HEK293T (cell line): ENCODE measurements around the gene GPR39.

ENCODE experiments used
- CTCF ChIA-PET: fragments of 350-600 bp; formaldehyde crosslinking; extraction: SDS; loops from one replicate; lab custom pipeline; 2021; ENCODE audit warnings: antibody characterized with exemption, inconsistent platforms; lab: Yijun Ruan, JAX
- POLR2A ChIA-PET: fragments of 350-600 bp; formaldehyde crosslinking; extraction: SDS; loops from one replicate; lab custom pipeline; 2020; ENCODE audit warnings: antibody characterized with exemption, inconsistent platforms; lab: Yijun Ruan, JAX
- DNase-seq: peaks from one replicate; pipeline ENCODE4 v3.0.0; 2012; ENCODE audit warnings: mixed read lengths; ENCODE audit errors: extremely low spot score
- ARNT ChIP-seq: fragments of 450-650 bp; IDR thresholded peaks from 2 replicates; pipeline ENCODE4 v1.6.1; 2017; ENCODE audit warnings: mild to moderate bottlenecking
- BHLHE40 ChIP-seq: fragments of 450-650 bp; IDR thresholded peaks from 2 replicates; pipeline ENCODE4 v1.6.1; 2016; ENCODE audit warnings: mild to moderate bottlenecking, moderate library complexity, borderline replicate concordance
- CTBP1 ChIP-seq: fragments of 450-650 bp; IDR thresholded peaks from 2 replicates; pipeline ENCODE4 v1.6.1; 2016; ENCODE audit warnings: borderline replicate concordance
- ELF4 ChIP-seq: fragments of 450-650 bp; IDR thresholded peaks from 2 replicates; pipeline ENCODE4 v1.6.1; 2017; ENCODE audit warnings: antibody characterized with exemption
- FOXA1 ChIP-seq: fragments of 450-650 bp; IDR thresholded peaks from 2 replicates; pipeline ENCODE4 v1.6.1; 2016; ENCODE audit warnings: mild to moderate bottlenecking
- FOXK2 ChIP-seq: fragments of 450-650 bp; IDR thresholded peaks from 2 replicates; pipeline ENCODE4 v1.6.1; 2016; ENCODE audit warnings: mild to moderate bottlenecking
- FOXM1 ChIP-seq: fragments of 450-650 bp; IDR thresholded peaks from 2 replicates; pipeline ENCODE4 v1.6.1; 2017; ENCODE audit warnings: mild to moderate bottlenecking, borderline replicate concordance
- HDGF ChIP-seq: fragments of 450-650 bp; IDR thresholded peaks from 2 replicates; pipeline ENCODE4 v1.6.1; 2017; ENCODE audit warnings: antibody characterized with exemption, borderline replicate concordance
- L3MBTL2 ChIP-seq: fragments of 450-650 bp; conservative IDR thresholded peaks from 2 replicates; pipeline ENCODE4 v1.6.1; 2016; ENCODE audit warnings: mild to moderate bottlenecking
- LEF1 ChIP-seq: fragments of 450-650 bp; IDR thresholded peaks from 2 replicates; pipeline ENCODE4 v1.6.1; 2017; ENCODE audit warnings: mild to moderate bottlenecking, borderline replicate concordance
- NFRKB ChIP-seq: fragments of 450-650 bp; IDR thresholded peaks from 2 replicates; pipeline ENCODE4 v1.6.1; 2016; ENCODE audit warnings: mild to moderate bottlenecking, moderate library complexity
- PKNOX1 ChIP-seq: fragments of 450-650 bp; IDR thresholded peaks from 2 replicates; pipeline ENCODE4 v1.6.1; 2016
- SP1 ChIP-seq: fragments of 450-650 bp; IDR thresholded peaks from 2 replicates; pipeline ENCODE4 v1.6.1; 2017
- SUZ12 ChIP-seq: fragments of 450-650 bp; IDR thresholded peaks from 2 replicates; pipeline ENCODE4 v1.6.1; 2016; ENCODE audit warnings: mild to moderate bottlenecking
- TARDBP ChIP-seq: fragments of 450-650 bp; IDR thresholded peaks from 2 replicates; pipeline ENCODE4 v1.6.1; 2016
- ZNF384 ChIP-seq: fragments of 450-650 bp; IDR thresholded peaks from 2 replicates; pipeline ENCODE4 v1.6.1; 2016

The GPR39 gene

GRCh38 chr2:132416723-132417395 lies at the start of gene GPR39:
TSS of gene GPR39 (plus strand) at chr2:132416805.
- DNase-seq: peak; percentile 13
- TF ChIP-seq ARNT (no peak), PKNOX1 (no peak), FOXM1 (no peak), L3MBTL2 (no peak), BHLHE40 (no peak), NFRKB (no peak), SP1 (no peak), ELF4 (no peak), SUZ12 (no peak), FOXA1 (no peak), TARDBP (no peak), FOXK2 (no peak), ZNF384 (no peak), CTBP1 (no peak), LEF1 (no peak), HDGF (no peak)
- ChIA-PET POLR2A (no interaction called here), CTCF (interaction anchor here (0.6 kb wide), 1 partner anchor 21 kb away, joined by 6 read pairs; no protein-coding TSS in a partner anchor)

- TF ChIP-seq ARNT: no peak
- no peak for TF ChIP-seq CTBP1
- TF ChIP-seq ELF4: no peak
- TF ChIP-seq NFRKB: no peak
- TF ChIP-seq HDGF: no peak
- TF ChIP-seq SP1: no peak
- TF ChIP-seq SUZ12: no peak
- no peak for TF ChIP-seq FOXM1
- no peak for TF ChIP-seq FOXK2
- no peak for TF ChIP-seq FOXA1
- TF ChIP-seq PKNOX1: no peak
- no peak for TF ChIP-seq BHLHE40
- no peak for TF ChIP-seq TARDBP
- no peak for TF ChIP-seq ZNF384
- TF ChIP-seq L3MBTL2: no peak
- TF ChIP-seq LEF1: no peak
- POLR2A ChIA-PET: no interaction called here
- CTCF ChIA-PET: no interaction called here
Measured at GRCh38 chr2:132368191-132368590, 48.4 kb upstream of the GPR39 start.

GRCh38 chr2:132372276-132372675 lies 44.3 kb upstream of the GPR39 start:
- TF ChIP-seq CTBP1 (no peak), L3MBTL2 (no peak), ZNF384 (no peak), HDGF (no peak)
- CTCF ChIA-PET: interaction anchor here (0.6 kb wide), 1 partner anchor 1140 kb away, joined by 3 read pairs; no protein-coding TSS in a partner anchor
- POLR2A ChIA-PET: no interaction called here
- no peak for DNase-seq

More at GRCh38 chr2:132368191-132368590, 48.4 kb upstream of the GPR39 start:
- DNase-seq: no peak

GRCh38 chr2:132373391-132374135 lies 43.0 kb upstream of the GPR39 start:
- ChIA-PET CTCF (no interaction called here), POLR2A (no interaction called here)
- DNase-seq: no peak
- TF ChIP-seq SUZ12 (no peak), LEF1 (no peak), FOXK2 (no peak), PKNOX1 (no peak), FOXM1 (no peak), HDGF (no peak), SP1 (no peak), TARDBP (no peak), ARNT (no peak), ZNF384 (no peak), FOXA1 (no peak), NFRKB (no peak), BHLHE40 (no peak), CTBP1 (no peak)

GRCh38 chr2:132374151-132374550 lies 42.5 kb upstream of the GPR39 start:
- no peak for DNase-seq
- CTCF ChIA-PET: no interaction called here
- TF ChIP-seq FOXK2: no peak
- POLR2A ChIA-PET: no interaction called here

GRCh38 chr2:132374551-132374950 lies 42.1 kb upstream of the GPR39 start:
- ChIA-PET CTCF (no interaction called here), POLR2A (no interaction called here)
- DNase-seq: no peak
- TF ChIP-seq ELF4: no peak
- no peak for TF ChIP-seq FOXM1
- no peak for TF ChIP-seq HDGF
- no peak for TF ChIP-seq ARNT
- no peak for TF ChIP-seq CTBP1
- TF ChIP-seq LEF1: no peak
- no peak for TF ChIP-seq L3MBTL2
- no peak for TF ChIP-seq BHLHE40
- no peak for TF ChIP-seq SUZ12
- TF ChIP-seq PKNOX1: no peak
- TF ChIP-seq FOXA1: no peak
- TF ChIP-seq TARDBP: no peak
- TF ChIP-seq ZNF384: no peak
- TF ChIP-seq FOXK2: no peak
- no peak for TF ChIP-seq NFRKB
- TF ChIP-seq SP1: no peak
